ENCODE measurements around the gene SMCHD1.
A peak's percentile ranks its signal among the peaks of the same experiment; 100 is the strongest.
"Not testable (repeated sequence)": the region's sequence is repeated elsewhere in the genome, so short reads cannot be mapped to it uniquely, and the experiment has no call there.

The SMCHD1 gene

GRCh38 chr18:2814928-2815327 lies 159.4 kb downstream of the SMCHD1 start:
- no peak for DNase-seq (ENCODE audit: low read depth, low spot score)

- DNase-seq (ENCODE audit: low read depth, low spot score): no peak
Measured at GRCh38 chr18:2818281-2818680, 162.8 kb downstream of the SMCHD1 start.

- DNase-seq (ENCODE audit: low read depth, low spot score): no peak
Measured at GRCh38 chr18:2821695-2822094, 166.2 kb downstream of the SMCHD1 start.

- no peak for DNase-seq (ENCODE audit: low read depth, low spot score)
Measured at GRCh38 chr18:2822213-2822921, 166.8 kb downstream of the SMCHD1 start.

GRCh38 chr18:2823202-2823601 lies 167.7 kb downstream of the SMCHD1 start:
- no peak for DNase-seq (ENCODE audit: low read depth, low spot score)

GRCh38 chr18:2823966-2824365 lies 168.4 kb downstream of the SMCHD1 start:
- DNase-seq (ENCODE audit: low read depth, low spot score): no peak

GRCh38 chr18:2824865-2825264 lies 169.3 kb downstream of the SMCHD1 start:
- peak; percentile 37 for DNase-seq (ENCODE audit: low read depth, low spot score)

- DNase-seq (ENCODE audit: low read depth, low spot score): peak; percentile 59
Measured at GRCh38 chr18:2825613-2826175, 170.2 kb downstream of the SMCHD1 start.

GRCh38 chr18:2826581-2826980 lies 171.1 kb downstream of the SMCHD1 start:
- DNase-seq (ENCODE audit: low read depth, low spot score): peak; percentile 50

GRCh38 chr18:2827061-2827460 lies 171.5 kb downstream of the SMCHD1 start:
- DNase-seq (ENCODE audit: low read depth, low spot score): no peak

GRCh38 chr18:2836118-2836517 lies 180.6 kb downstream of the SMCHD1 start:
- DNase-seq (ENCODE audit: low read depth, low spot score): not testable (repeated sequence)

GRCh38 chr18:2837290-2837689 lies 181.8 kb downstream of the SMCHD1 start:
- DNase-seq (ENCODE audit: low read depth, low spot score): not testable (repeated sequence)

GRCh38 chr18:2839202-2839601 lies 183.7 kb downstream of the SMCHD1 start:
- no peak for DNase-seq (ENCODE audit: low read depth, low spot score)

- DNase-seq (ENCODE audit: low read depth, low spot score): no peak
Measured at GRCh38 chr18:2840521-2840920, 185.0 kb downstream of the SMCHD1 start.

- DNase-seq (ENCODE audit: low read depth, low spot score): no peak
Measured at GRCh38 chr18:2843146-2843545, 187.6 kb downstream of the SMCHD1 start.

GRCh38 chr18:2845172-2845571 lies 189.6 kb downstream of the SMCHD1 start:
- no peak for DNase-seq (ENCODE audit: low read depth, low spot score)

GRCh38 chr18:2846636-2847316 lies 191.2 kb downstream of the SMCHD1 start, which contains the start of gene EMILIN2:
Gene EMILIN2, plus strand, starts transcription at chr18:2847006. Its CDS starts 183 bp downstream, at chr18:2847189.
- peak; percentile 92 for DNase-seq (ENCODE audit: low read depth, low spot score)

GRCh38 chr18:2847317-2848246 lies 192.1 kb downstream of the SMCHD1 start:
- DNase-seq (ENCODE audit: low read depth, low spot score): peak; percentile 64

- DNase-seq (ENCODE audit: low read depth, low spot score): no peak
Measured at GRCh38 chr18:2848247-2849246, 193.0 kb downstream of the SMCHD1 start.

- no peak for DNase-seq (ENCODE audit: low read depth, low spot score)
Measured at GRCh38 chr18:2850816-2851215, 195.3 kb downstream of the SMCHD1 start.

Measured in ELF-1 (cell line).